NCI-H1092 treated with DMSO at 0.1 percent for 48 hours (cell line): ENCODE results near the gene FSTL5.

Experiments
- DNase-seq: peaks from one replicate; lab custom pipeline; 2025; lab: John Stamatoyannopoulos, UW

The FSTL5 gene

GRCh38 chr4:161444626-161445025, 719.2 kb downstream of the FSTL5 start:
- no peak for DNase-seq

- DNase-seq, result no peak
These were observed 720.9 kb downstream of the FSTL5 start for GRCh38 chr4:161442921-161443320.

GRCh38 chr4:161438096-161438495, 725.7 kb downstream of the FSTL5 start:
- no peak for DNase-seq

- no peak for DNase-seq
These were observed 735.4 kb downstream of the FSTL5 start for GRCh38 chr4:161428180-161428965.

GRCh38 chr4:161419822-161420221, 744.0 kb downstream of the FSTL5 start:
- no peak for DNase-seq

GRCh38 chr4:161411901-161412300, 751.9 kb downstream of the FSTL5 start:
- no peak for DNase-seq

- DNase-seq, result no peak
These were observed 759.3 kb downstream of the FSTL5 start for GRCh38 chr4:161404346-161405110.

- no peak for DNase-seq
These were observed 760.0 kb downstream of the FSTL5 start for GRCh38 chr4:161403781-161404180.

GRCh38 chr4:161393602-161394001, 770.2 kb downstream of the FSTL5 start:
- DNase-seq, result no peak

GRCh38 chr4:161382655-161383054, 781.1 kb downstream of the FSTL5 start:
- DNase-seq, result no peak

- DNase-seq, result no peak
These were observed 787.5 kb downstream of the FSTL5 start for GRCh38 chr4:161376275-161376674.

GRCh38 chr4:161364681-161365080, 799.1 kb downstream of the FSTL5 start:
- no peak for DNase-seq

GRCh38 chr4:161360982-161361381, 802.8 kb downstream of the FSTL5 start:
- no peak for DNase-seq

- DNase-seq, result no peak
These were observed 804.3 kb downstream of the FSTL5 start for GRCh38 chr4:161359491-161359890.

GRCh38 chr4:161356351-161356750, 807.4 kb downstream of the FSTL5 start:
- DNase-seq, result peak; percentile 45

GRCh38 chr4:161350946-161351345, 812.9 kb downstream of the FSTL5 start:
- DNase-seq, result no peak

GRCh38 chr4:161345741-161346140, 818.1 kb downstream of the FSTL5 start:
- DNase-seq, result no peak

- DNase-seq, result no peak
These were observed 820.2 kb downstream of the FSTL5 start for GRCh38 chr4:161343569-161343950.

- DNase-seq, result no peak
These were observed 820.8 kb downstream of the FSTL5 start for GRCh38 chr4:161342881-161343568.

GRCh38 chr4:161336621-161337020, 827.2 kb downstream of the FSTL5 start:
- DNase-seq, result no peak

- DNase-seq, result no peak
These were observed 827.7 kb downstream of the FSTL5 start for GRCh38 chr4:161336016-161336530.
